ENCODE results near the gene BEST2.
"Not testable (repeated sequence)": the region's sequence is repeated elsewhere in the genome, so short reads cannot be mapped to it uniquely, and the experiment has no call there.

Gene BEST2

GRCh38 chr19:12797607-12798006 lies 46.0 kb downstream of the BEST2 start:
- H3K36me3 ChIP-seq (ENCODE audit: control insufficient read depth, low read depth, low read length): peaks cover 23% of the 10 kb centered on the region
- not testable (repeated sequence) for H3K9ac ChIP-seq (ENCODE audit: low read length); H3K27ac ChIP-seq (ENCODE audit: low read length); H3K9me3 ChIP-seq (ENCODE audit: control insufficient read depth, low read depth, low read length); H3K4me3 ChIP-seq (ENCODE audit: low read length)
- H3K27me3 ChIP-seq (ENCODE audit: control insufficient read depth, insufficient read depth, low read length): peaks cover 12% of the 10 kb centered on the region
- peaks cover 15% of the 10 kb centered on the region for H3K4me1 ChIP-seq (ENCODE audit: control insufficient read depth, low read depth, low read length)

GRCh38 chr19:12799742-12800465 lies 48.3 kb downstream of the BEST2 start:
- peaks cover 23% of the 10 kb centered on the region for H3K36me3 ChIP-seq (ENCODE audit: control insufficient read depth, low read depth, low read length)
- H3K4me1 ChIP-seq (ENCODE audit: control insufficient read depth, low read depth, low read length): peaks cover 12% of the 10 kb centered on the region
- H3K27ac ChIP-seq (ENCODE audit: low read length): no peak overlapping the region
- peaks cover 7% of the 10 kb centered on the region for H3K27me3 ChIP-seq (ENCODE audit: control insufficient read depth, insufficient read depth, low read length)
- no peaks in the 10 kb centered on the region for H3K9me3 ChIP-seq (ENCODE audit: control insufficient read depth, low read depth, low read length)
- H3K9ac ChIP-seq (ENCODE audit: low read length): no peak overlapping the region
- peak overlapping the region; percentile 78 for H3K4me3 ChIP-seq (ENCODE audit: low read length)

GRCh38 chr19:12800466-12800770 lies 48.8 kb downstream of the BEST2 start:
- Histone ChIP-seq H3K27ac (ENCODE audit: low read length) (no peak overlapping the region), H3K36me3 (ENCODE audit: control insufficient read depth, low read depth, low read length) (peaks cover 23% of the 10 kb centered on the region), H3K9ac (ENCODE audit: low read length) (peak overlapping the region; percentile 80), H3K4me3 (ENCODE audit: low read length) (peak overlapping the region; percentile 78), H3K27me3 (ENCODE audit: control insufficient read depth, insufficient read depth, low read length) (peaks cover 7% of the 10 kb centered on the region), H3K9me3 (ENCODE audit: control insufficient read depth, low read depth, low read length) (no peaks in the 10 kb centered on the region), H3K4me1 (ENCODE audit: control insufficient read depth, low read depth, low read length) (peaks cover 12% of the 10 kb centered on the region)

GRCh38 chr19:12800923-12801465 lies 49.4 kb downstream of the BEST2 start:
- Histone ChIP-seq H3K36me3 (ENCODE audit: control insufficient read depth, low read depth, low read length) (peaks cover 23% of the 10 kb centered on the region), H3K4me3 (ENCODE audit: low read length) (peak overlapping the region; percentile 78), H3K27ac (ENCODE audit: low read length) (no peak overlapping the region), H3K27me3 (ENCODE audit: control insufficient read depth, insufficient read depth, low read length) (peaks cover 7% of the 10 kb centered on the region), H3K9ac (ENCODE audit: low read length) (peak overlapping the region; percentile 80), H3K9me3 (ENCODE audit: control insufficient read depth, low read depth, low read length) (no peaks in the 10 kb centered on the region), H3K4me1 (ENCODE audit: control insufficient read depth, low read depth, low read length) (peaks cover 11% of the 10 kb centered on the region)

GRCh38 chr19:12801466-12802266 lies 50.1 kb downstream of the BEST2 start, which contains the start of the genes PRDX2 and THSD8:
Gene PRDX2, minus strand, starts transcription at chr19:12801800. Its CDS starts 539 bp downstream, at chr19:12801261.
Gene THSD8, plus strand, starts transcription at chr19:12802069. Its CDS starts 3 bp downstream, at chr19:12802072.
- peaks cover 9% of the 10 kb centered on the region for H3K4me1 ChIP-seq (ENCODE audit: control insufficient read depth, low read depth, low read length)
- peak within 1 kb of the TSS; percentile 80 for H3K9ac ChIP-seq (ENCODE audit: low read length)
- H3K27ac ChIP-seq (ENCODE audit: low read length): no peak within 1 kb of the TSS
- no peaks in the 10 kb centered on the region for H3K9me3 ChIP-seq (ENCODE audit: control insufficient read depth, low read depth, low read length)
- peaks cover 7% of the 10 kb centered on the region for H3K27me3 ChIP-seq (ENCODE audit: control insufficient read depth, insufficient read depth, low read length)
- peak within 1 kb of the TSS; percentile 78 for H3K4me3 ChIP-seq (ENCODE audit: low read length)
- H3K36me3 ChIP-seq (ENCODE audit: control insufficient read depth, low read depth, low read length): peaks cover 23% of the 10 kb centered on the region

- peaks cover 7% of the 10 kb centered on the region for H3K27me3 ChIP-seq (ENCODE audit: control insufficient read depth, insufficient read depth, low read length)
- H3K36me3 ChIP-seq (ENCODE audit: control insufficient read depth, low read depth, low read length): peaks cover 18% of the 10 kb centered on the region
- H3K27ac ChIP-seq (ENCODE audit: low read length): no peak overlapping the region
- no peaks in the 10 kb centered on the region for H3K9me3 ChIP-seq (ENCODE audit: control insufficient read depth, low read depth, low read length)
- H3K4me3 ChIP-seq (ENCODE audit: low read length): peak overlapping the region; percentile 78
- peaks cover 13% of the 10 kb centered on the region for H3K4me1 ChIP-seq (ENCODE audit: control insufficient read depth, low read depth, low read length)
- no peak overlapping the region for H3K9ac ChIP-seq (ENCODE audit: low read length)
Observed at GRCh38 chr19:12802267-12803106, 50.9 kb downstream of the BEST2 start.

GRCh38 chr19:12804051-12804450 lies 52.5 kb downstream of the BEST2 start:
- Histone ChIP-seq H3K27me3 (ENCODE audit: control insufficient read depth, insufficient read depth, low read length) (peaks cover 7% of the 10 kb centered on the region), H3K4me1 (ENCODE audit: control insufficient read depth, low read depth, low read length) (peaks cover 13% of the 10 kb centered on the region), H3K27ac (ENCODE audit: low read length) (no peak overlapping the region), H3K4me3 (ENCODE audit: low read length) (no peak overlapping the region), H3K9ac (ENCODE audit: low read length) (no peak overlapping the region), H3K36me3 (ENCODE audit: control insufficient read depth, low read depth, low read length) (peaks cover 20% of the 10 kb centered on the region), H3K9me3 (ENCODE audit: control insufficient read depth, low read depth, low read length) (no peaks in the 10 kb centered on the region)

- Histone ChIP-seq H3K27me3 (ENCODE audit: control insufficient read depth, insufficient read depth, low read length) (peaks cover 7% of the 10 kb centered on the region), H3K36me3 (ENCODE audit: control insufficient read depth, low read depth, low read length) (peaks cover 15% of the 10 kb centered on the region), H3K9me3 (ENCODE audit: control insufficient read depth, low read depth, low read length) (no peaks in the 10 kb centered on the region), H3K27ac (ENCODE audit: low read length) (peak within 1 kb of the TSS; percentile 41), H3K4me1 (ENCODE audit: control insufficient read depth, low read depth, low read length) (peaks cover 8% of the 10 kb centered on the region), H3K9ac (ENCODE audit: low read length) (peak within 1 kb of the TSS; percentile 70), H3K4me3 (ENCODE audit: low read length) (peak within 1 kb of the TSS; percentile 87)
Observed at GRCh38 chr19:12806242-12807081, 54.9 kb downstream of the BEST2 start, which contains the start of gene RNASEH2A. Gene RNASEH2A, plus strand, starts transcription at chr19:12806584. Its CDS starts 90 bp downstream, at chr19:12806674.

Measured in iPS-18a (cell line).